Smooth muscle cell (in vitro differentiated cells): Measurements from ENCODE around the gene VPS16. TPM values are rescaled to one million over a fixed set of nuclear protein-coding genes. Genes with fewer than 3 reads are reported as not detected.
"Not testable (repeated sequence)": the region's sequence is repeated elsewhere in the genome, so short reads cannot be mapped to it uniquely, and the experiment has no call there.

Experiments used
- DNase-seq: peaks from one replicate; lab custom pipeline; 2025; ENCODE audit not compliant: unreplicated experiment; lab: John Stamatoyannopoulos, UW
- H2AFZ ChIP-seq: fragments of 200-600 bp; sonication (generic); 2 replicates; pipeline ENCODE4 v1.6.0; 2016; ENCODE audit warnings: antibody characterized with exemption, low read depth, mild to moderate bottlenecking
- H3F3A ChIP-seq: fragments of 200-600 bp; sonication (generic); 2 replicates; pipeline ENCODE4 v1.6.0; 2017; ENCODE audit warnings: antibody characterized with exemption, low read depth
- H3K27ac ChIP-seq: fragments of 200-600 bp; sonication (generic); 2 replicates; pipeline ENCODE4 v1.5.1; 2016; ENCODE audit warnings: low read depth, mild to moderate bottlenecking
- H3K27me3 ChIP-seq: fragments of 200-600 bp; sonication (generic); 2 replicates; pipeline ENCODE4 v1.6.1; 2016; ENCODE audit warnings: low read depth, mild to moderate bottlenecking
- H3K36me3 ChIP-seq: fragments of 200-600 bp; sonication (generic); 2 replicates; pipeline ENCODE4 v1.5.1; 2016; ENCODE audit warnings: low read depth
- H3K4me1 ChIP-seq: fragments of 200-600 bp; sonication (generic); 2 replicates; pipeline ENCODE4 v1.5.1; 2016; ENCODE audit warnings: low read depth
- H3K4me2 ChIP-seq: fragments of 200-600 bp; sonication (generic); 2 replicates; pipeline ENCODE4 v1.6.0; 2016; ENCODE audit warnings: mild to moderate bottlenecking
- H3K4me3 ChIP-seq: fragments of 200-600 bp; sonication (generic); 2 replicates; pipeline ENCODE4 v1.5.1; 2016; ENCODE audit warnings: mild to moderate bottlenecking
- H3K79me2 ChIP-seq: fragments of 200-600 bp; sonication (generic); 2 replicates; pipeline ENCODE4 v1.6.0; 2016; ENCODE audit warnings: low read depth, mild to moderate bottlenecking
- H3K9ac ChIP-seq: fragments of 200-600 bp; sonication (generic); 2 replicates; pipeline ENCODE4 v1.6.0; 2016; ENCODE audit warnings: low read depth
- H3K9me3 ChIP-seq: fragments of 200-600 bp; sonication (generic); replicated peaks from 2 replicates; pipeline ENCODE4 v1.5.1; 2016; ENCODE audit warnings: low read depth
- H4K20me1 ChIP-seq: fragments of 200-600 bp; sonication (generic); 2 replicates; pipeline ENCODE4 v1.6.0; 2016; ENCODE audit warnings: low read depth
- WGBS: methylation state at CpG from one replicate; pipeline ENCODE4 v1.1.7; 2016; ENCODE audit warnings: low lambda C conversion rate; 5-methylcytosine and 5-hydroxymethylcytosine counted together
- polyA plus RNA-seq: library from polyadenylated mRNA; unstranded; fragments of >200 nt; fragmentation: Nextera tagmentation; extraction: Ambion mirVana; gene quantifications from 2 replicates; pipeline ENCODE4 v1.2.1, GENCODE V29; 2016
- total RNA-seq: library from RNA; depleted of rRNA; stranded (reverse); fragments of >200 nt; gene quantifications from 2 replicates; pipeline ENCODE4 v1.2.3, GENCODE V29; 2014
- TF ChIP-seq, protein P1 (sequence below): fragments of 200-600 bp; sonication (generic); IDR thresholded peaks from 2 replicates; pipeline ENCODE4 v1.5.1; 2017; ENCODE audit warnings: borderline replicate concordance, mild to moderate bottlenecking, antibody characterized with exemption; ENCODE audit not compliant: insufficient read depth, poor library complexity, severe bottlenecking

The VPS16 gene
- total and polyA plus RNA-seq, 2 experiments from 2014 or later, result 26.3 to 36.9 TPM

DNA sequence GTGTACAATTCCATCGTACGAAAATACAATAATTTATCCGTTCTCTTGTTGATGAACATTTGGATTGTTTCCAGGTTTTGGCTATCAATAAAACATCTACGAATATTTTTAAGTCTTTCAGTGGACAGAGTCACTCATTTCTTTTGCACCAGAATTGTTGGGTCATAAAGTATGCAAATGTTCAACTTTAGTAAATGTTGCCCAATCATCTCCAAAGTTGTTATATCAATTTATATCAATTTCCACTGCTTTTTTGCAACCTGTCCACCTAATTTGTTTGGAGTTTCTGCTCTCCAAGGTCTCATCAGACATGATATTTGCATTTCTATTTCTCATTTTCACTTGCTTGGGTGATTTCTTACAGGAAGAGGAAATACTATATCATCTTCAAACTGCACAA, 13.9 kb upstream of the VPS16 start:
- H3K4me2 ChIP-seq, result no peak overlapping the region
- TF ChIP-seq, protein P1, sequence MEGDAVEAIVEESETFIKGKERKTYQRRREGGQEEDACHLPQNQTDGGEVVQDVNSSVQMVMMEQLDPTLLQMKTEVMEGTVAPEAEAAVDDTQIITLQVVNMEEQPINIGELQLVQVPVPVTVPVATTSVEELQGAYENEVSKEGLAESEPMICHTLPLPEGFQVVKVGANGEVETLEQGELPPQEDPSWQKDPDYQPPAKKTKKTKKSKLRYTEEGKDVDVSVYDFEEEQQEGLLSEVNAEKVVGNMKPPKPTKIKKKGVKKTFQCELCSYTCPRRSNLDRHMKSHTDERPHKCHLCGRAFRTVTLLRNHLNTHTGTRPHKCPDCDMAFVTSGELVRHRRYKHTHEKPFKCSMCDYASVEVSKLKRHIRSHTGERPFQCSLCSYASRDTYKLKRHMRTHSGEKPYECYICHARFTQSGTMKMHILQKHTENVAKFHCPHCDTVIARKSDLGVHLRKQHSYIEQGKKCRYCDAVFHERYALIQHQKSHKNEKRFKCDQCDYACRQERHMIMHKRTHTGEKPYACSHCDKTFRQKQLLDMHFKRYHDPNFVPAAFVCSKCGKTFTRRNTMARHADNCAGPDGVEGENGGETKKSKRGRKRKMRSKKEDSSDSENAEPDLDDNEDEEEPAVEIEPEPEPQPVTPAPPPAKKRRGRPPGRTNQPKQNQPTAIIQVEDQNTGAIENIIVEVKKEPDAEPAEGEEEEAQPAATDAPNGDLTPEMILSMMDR, result no peak

GRCh38 chr20:2829376-2829775, 11.2 kb upstream of the VPS16 start:
- H3K27ac ChIP-seq, result no peak overlapping the region
- no peaks in the 10 kb centered on the region for H3K4me1 ChIP-seq
- H3F3A ChIP-seq, result peaks cover 14% of the 10 kb centered on the region
- H3K79me2 ChIP-seq, result no peaks in the 10 kb centered on the region
- H3K4me3 ChIP-seq, result no peak overlapping the region
- DNase-seq, result no peak
- no peaks in the 10 kb centered on the region for H4K20me1 ChIP-seq
- no peak overlapping the region for H3K9ac ChIP-seq
- 82% methylated on average over 6 of the region's 6 CpGs for WGBS
- TF ChIP-seq, protein P1, result no peak
- no peak overlapping the region for H2AFZ ChIP-seq
- no peaks in the 10 kb centered on the region for H3K9me3 ChIP-seq
- no peaks in the 10 kb centered on the region for H3K36me3 ChIP-seq
- no peak overlapping the region for H3K4me2 ChIP-seq
- no peaks in the 10 kb centered on the region for H3K27me3 ChIP-seq

More for the DNA sequence above, 13.9 kb upstream of the VPS16 start:
- no peaks in the 10 kb centered on the region for H3K27me3 ChIP-seq
- DNase-seq, result no peak
- H3F3A ChIP-seq, result peaks cover 2% of the 10 kb centered on the region
- no peak overlapping the region for H3K4me3 ChIP-seq
- H3K9me3 ChIP-seq, result no peaks in the 10 kb centered on the region
- no peaks in the 10 kb centered on the region for H3K79me2 ChIP-seq
- WGBS, result 93% methylated on average over 4 of the region's 4 CpGs
- no peak overlapping the region for H2AFZ ChIP-seq
- no peaks in the 10 kb centered on the region for H4K20me1 ChIP-seq
- H3K36me3 ChIP-seq, result no peaks in the 10 kb centered on the region
- H3K27ac ChIP-seq, result no peak overlapping the region
- no peaks in the 10 kb centered on the region for H3K4me1 ChIP-seq
- H3K9ac ChIP-seq, result no peak overlapping the region

DNA sequence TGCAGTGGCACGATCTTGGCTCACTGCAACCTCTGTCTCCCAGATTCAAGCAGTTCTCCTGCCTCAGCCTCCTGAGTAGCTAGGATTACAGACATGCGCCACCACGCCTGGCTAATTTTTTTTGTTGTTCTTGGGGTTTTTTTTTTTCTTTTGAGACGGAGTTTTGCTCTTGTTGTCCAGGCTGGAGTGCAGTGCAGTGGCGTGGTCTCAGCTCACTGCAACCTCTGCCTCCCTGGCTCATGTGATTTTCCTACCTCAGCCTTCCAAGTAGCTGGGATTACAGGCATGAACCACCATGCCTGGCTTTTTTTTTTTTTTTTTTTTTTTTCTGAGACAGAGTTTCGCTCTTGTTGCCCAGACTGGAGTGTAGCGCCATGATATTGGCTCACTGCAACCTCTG, 9.3 kb upstream of the VPS16 start:
- H3K36me3 ChIP-seq, H3K4me1 ChIP-seq, H3K9me3 ChIP-seq, H4K20me1 ChIP-seq, H3K27ac ChIP-seq, DNase-seq, H3K27me3 ChIP-seq, H3K4me3 ChIP-seq, H3K9ac ChIP-seq, H2AFZ ChIP-seq, H3K4me2 ChIP-seq, H3K79me2 ChIP-seq: not testable (repeated sequence)
- WGBS, result 95% methylated on average over 7 of the region's 7 CpGs
- peaks cover 14% of the 10 kb centered on the region for H3F3A ChIP-seq

DNA sequence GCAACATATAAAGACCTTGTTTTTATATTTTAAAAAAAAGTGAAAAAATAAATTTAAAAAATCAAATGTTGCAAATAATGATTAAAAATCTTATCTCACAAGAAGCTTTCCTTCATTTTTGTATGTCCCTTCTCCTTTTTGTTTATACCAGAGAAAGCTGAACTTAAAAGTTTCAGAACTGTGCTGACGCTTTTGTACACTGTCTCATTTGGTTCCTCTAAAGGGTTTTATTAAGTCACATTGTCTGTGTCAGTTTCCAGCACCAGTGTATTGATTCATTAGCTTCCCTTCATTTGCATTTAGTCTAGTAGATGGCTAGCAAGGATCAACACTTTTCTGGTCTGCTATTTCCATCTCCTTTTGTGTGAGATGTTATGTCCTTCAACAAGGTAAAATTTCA, 6.8 kb upstream of the VPS16 start:
- Histone ChIP-seq H3K79me2 (no peaks in the 10 kb centered on the region), H3K27me3 (no peaks in the 10 kb centered on the region), H3K9ac (no peak overlapping the region), H3K9me3 (no peaks in the 10 kb centered on the region), H3K36me3 (no peaks in the 10 kb centered on the region), H2AFZ (no peak overlapping the region), H3K27ac (no peak overlapping the region), H3K4me2 (no peak overlapping the region), H3K4me1 (no peaks in the 10 kb centered on the region), H3F3A (peaks cover 14% of the 10 kb centered on the region), H3K4me3 (no peak overlapping the region), H4K20me1 (no peaks in the 10 kb centered on the region)
- 100% methylated on average over 1 of the region's 1 CpG for WGBS
- no peak for DNase-seq
- TF ChIP-seq, protein P1, result no peak
